ENCODE results near the gene SCTR.

Gene SCTR

GRCh38 chr2:119439574-119440500, 84.4 kb downstream of the SCTR start:
- DNase-seq (ENCODE audit: low read depth): no peak
- H3K4me3 ChIP-seq (ENCODE audit: low read depth, low read length): no peak overlapping the region
- no peak for TF ChIP-seq MAX (IDR thresholded peaks at IDR 0.05; ENCODE audit: low read depth, low read length)
- TF ChIP-seq POLR2A (IDR thresholded peaks at IDR 0.05; ENCODE audit: extremely low read depth, insufficient read length): no peak
- TF ChIP-seq, protein P1, sequence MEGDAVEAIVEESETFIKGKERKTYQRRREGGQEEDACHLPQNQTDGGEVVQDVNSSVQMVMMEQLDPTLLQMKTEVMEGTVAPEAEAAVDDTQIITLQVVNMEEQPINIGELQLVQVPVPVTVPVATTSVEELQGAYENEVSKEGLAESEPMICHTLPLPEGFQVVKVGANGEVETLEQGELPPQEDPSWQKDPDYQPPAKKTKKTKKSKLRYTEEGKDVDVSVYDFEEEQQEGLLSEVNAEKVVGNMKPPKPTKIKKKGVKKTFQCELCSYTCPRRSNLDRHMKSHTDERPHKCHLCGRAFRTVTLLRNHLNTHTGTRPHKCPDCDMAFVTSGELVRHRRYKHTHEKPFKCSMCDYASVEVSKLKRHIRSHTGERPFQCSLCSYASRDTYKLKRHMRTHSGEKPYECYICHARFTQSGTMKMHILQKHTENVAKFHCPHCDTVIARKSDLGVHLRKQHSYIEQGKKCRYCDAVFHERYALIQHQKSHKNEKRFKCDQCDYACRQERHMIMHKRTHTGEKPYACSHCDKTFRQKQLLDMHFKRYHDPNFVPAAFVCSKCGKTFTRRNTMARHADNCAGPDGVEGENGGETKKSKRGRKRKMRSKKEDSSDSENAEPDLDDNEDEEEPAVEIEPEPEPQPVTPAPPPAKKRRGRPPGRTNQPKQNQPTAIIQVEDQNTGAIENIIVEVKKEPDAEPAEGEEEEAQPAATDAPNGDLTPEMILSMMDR (IDR thresholded peaks at IDR 0.05; ENCODE audit: low read depth, low read length): no peak
- TF ChIP-seq MYC (IDR thresholded peaks at IDR 0.05; ENCODE audit: low read depth, low read length): no peak

DNA sequence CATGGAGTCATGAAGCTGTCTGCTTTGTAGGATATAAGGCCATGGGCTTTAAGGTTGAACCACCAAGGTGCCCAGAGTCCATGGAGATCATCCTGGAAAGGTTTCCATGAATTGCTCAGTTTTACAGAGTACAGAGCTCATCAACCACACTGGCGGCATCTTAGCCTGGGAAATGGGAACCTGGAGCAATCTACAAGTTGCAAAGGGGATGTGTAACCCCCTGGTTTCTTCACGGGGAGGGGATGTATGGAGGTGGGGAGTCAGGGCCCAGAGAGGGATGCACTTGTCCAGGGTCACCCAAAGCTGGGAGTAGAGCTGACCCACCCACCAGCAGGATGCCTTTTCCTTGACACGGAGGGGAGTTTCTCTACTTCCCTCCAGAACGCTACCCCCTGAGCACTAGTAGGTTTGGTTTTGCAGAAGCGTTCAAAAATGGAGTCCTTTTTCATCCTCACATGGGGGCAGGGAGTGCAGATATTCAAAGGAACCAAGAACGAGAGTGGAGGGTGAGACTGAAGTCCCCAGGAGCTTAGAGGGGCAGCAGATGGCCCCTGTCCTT, 85.5 kb downstream of the SCTR start:
- TF ChIP-seq POLR2A (IDR thresholded peaks at IDR 0.05; ENCODE audit: extremely low read depth, insufficient read length) (no peak), MYC (IDR thresholded peaks at IDR 0.05; ENCODE audit: low read depth, low read length) (no peak), MAX (IDR thresholded peaks at IDR 0.05; ENCODE audit: low read depth, low read length) (no peak)
- TF ChIP-seq, protein P1 (IDR thresholded peaks at IDR 0.05; ENCODE audit: low read depth, low read length): no peak
- no peak for DNase-seq (ENCODE audit: low read depth)
- no peak overlapping the region for H3K4me3 ChIP-seq (ENCODE audit: low read depth, low read length)

- H3K4me3 ChIP-seq (ENCODE audit: low read depth, low read length): no peak overlapping the region
- no peak for DNase-seq (ENCODE audit: low read depth)
- TF ChIP-seq POLR2A (IDR thresholded peaks at IDR 0.05; ENCODE audit: extremely low read depth, insufficient read length) (no peak), MYC (IDR thresholded peaks at IDR 0.05; ENCODE audit: low read depth, low read length) (no peak), MAX (IDR thresholded peaks at IDR 0.05; ENCODE audit: low read depth, low read length) (no peak)
- TF ChIP-seq, protein P1 (IDR thresholded peaks at IDR 0.05; ENCODE audit: low read depth, low read length): no peak
These were observed 86.1 kb downstream of the SCTR start for GRCh38 chr2:119438128-119438656.

- TF ChIP-seq MAX (IDR thresholded peaks at IDR 0.05; ENCODE audit: low read depth, low read length): no peak
- TF ChIP-seq, protein P1 (IDR thresholded peaks at IDR 0.05; ENCODE audit: low read depth, low read length): no peak
- no peak for TF ChIP-seq POLR2A (IDR thresholded peaks at IDR 0.05; ENCODE audit: extremely low read depth, insufficient read length)
- TF ChIP-seq MYC (IDR thresholded peaks at IDR 0.05; ENCODE audit: low read depth, low read length): no peak
These were observed 87.1 kb downstream of the SCTR start for GRCh38 chr2:119436993-119437772.

DNA sequence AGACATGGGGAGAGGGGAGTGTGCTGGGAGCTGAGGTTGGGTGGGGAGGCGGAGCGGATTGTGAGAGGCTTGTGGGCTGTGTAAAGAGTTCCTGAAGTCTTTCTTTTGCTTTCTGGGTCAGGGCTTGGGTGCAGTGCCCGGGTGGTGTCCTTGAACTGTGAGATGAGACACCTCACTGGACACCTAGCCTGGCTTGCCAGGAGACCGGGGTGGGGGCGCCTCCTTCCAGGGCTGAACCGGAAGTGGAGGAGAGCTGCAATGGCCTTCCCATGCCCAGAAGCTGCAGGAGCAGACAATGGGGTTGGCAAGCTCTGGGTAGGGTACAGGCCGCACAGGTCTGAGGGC, 88.4 kb downstream of the SCTR start:
- no peak overlapping the region for H3K4me3 ChIP-seq (ENCODE audit: low read depth, low read length)
- DNase-seq (ENCODE audit: low read depth): no peak
- TF ChIP-seq, protein P1 (IDR thresholded peaks at IDR 0.05; ENCODE audit: low read depth, low read length): no peak
- no peak for TF ChIP-seq POLR2A (IDR thresholded peaks at IDR 0.05; ENCODE audit: extremely low read depth, insufficient read length)
- no peak for TF ChIP-seq MYC (IDR thresholded peaks at IDR 0.05; ENCODE audit: low read depth, low read length)
- TF ChIP-seq MAX (IDR thresholded peaks at IDR 0.05; ENCODE audit: low read depth, low read length): no peak

More at GRCh38 chr2:119436993-119437772, 87.1 kb downstream of the SCTR start:
- no peak overlapping the region for H3K4me3 ChIP-seq (ENCODE audit: low read depth, low read length)
- DNase-seq (ENCODE audit: low read depth): no peak
